ENCODE results near the gene SPO11. TPM values are rescaled to one million over a fixed set of nuclear protein-coding genes. Genes with fewer than 3 reads are reported as not detected.
A peak's percentile ranks its signal among the peaks of the same experiment; 100 is the strongest.

SPO11 gene
- total and polyA plus RNA-seq, 2 of the 4 experiments (the other 2 are of a cell fraction), result not detected

DNA sequence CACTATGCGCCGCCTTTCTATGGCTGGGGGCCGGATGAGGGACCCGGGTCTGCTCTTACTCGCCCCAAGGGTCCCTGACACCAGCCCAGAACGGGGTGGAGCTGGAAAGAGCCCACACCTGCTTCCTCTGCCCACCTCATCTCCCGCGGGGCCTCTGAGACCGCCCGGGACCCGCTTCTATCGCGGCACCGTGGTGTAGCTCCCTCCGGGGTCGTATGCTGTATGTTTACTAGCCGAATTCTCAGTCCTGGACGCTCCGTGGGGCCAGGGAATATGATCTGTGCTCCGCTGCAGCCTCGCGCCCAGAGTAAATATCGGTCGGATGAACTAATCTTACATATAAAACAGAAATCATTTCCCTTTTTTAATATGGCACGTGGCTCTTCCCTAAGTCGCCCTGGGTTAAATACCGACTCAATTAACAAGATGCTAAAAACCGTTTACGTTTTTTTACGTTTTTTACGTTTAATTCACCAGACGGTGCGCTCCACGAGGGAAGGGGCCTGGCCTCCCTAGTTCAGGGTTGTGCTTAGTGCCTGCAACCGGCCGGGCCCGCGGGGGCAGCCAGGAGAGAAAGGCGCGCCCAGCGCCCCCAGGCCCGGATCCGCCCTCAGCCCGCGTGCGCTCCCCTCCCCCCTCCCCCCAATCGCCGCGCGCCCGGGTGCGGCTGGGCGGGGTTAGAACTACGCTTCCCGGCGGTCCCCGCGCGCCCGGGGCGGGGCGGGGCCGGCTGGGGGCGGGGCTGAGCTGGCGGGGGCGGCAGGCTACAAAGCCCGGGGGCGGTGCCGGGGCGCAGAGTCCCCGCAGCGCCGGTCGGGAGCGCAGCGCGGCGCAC is 61.2 kb downstream of the SPO11 start, which contains the start of gene RBM38:
Gene RBM38 (plus strand): TSS at position 793 of the 835 bp plus-strand sequence. CDS start 186 bp downstream, outside the sequence.
- dilution Hi-C loops (cut with HindIII; ENCODE audit: low sequenced_read_pairs, unreplicated experiment), result no loop called here
- H3K14ac ChIP-seq (replicated peaks; ENCODE audit: low read depth, low read length), result 0 out of 2 replicates have a peak within 1 kb of the TSS, but pooled peaks have one; percentile 45
- peak within 1 kb of the TSS; percentile 81 for H3K9ac ChIP-seq (ENCODE audit: low read depth, low read length)
- H2BK5ac ChIP-seq (ENCODE audit: low read depth, low read length, poor library complexity, severe bottlenecking), result no peak within 1 kb of the TSS
- H3K23ac ChIP-seq (ENCODE audit: low read depth, low read length), result peak within 1 kb of the TSS; percentile 66
- 48% methylated on average over 18 of the region's 78 CpGs; no CpG with 5 or more reads in 1 of the 2 experiments for WGBS, 2 experiments (ENCODE audit: extremely low coverage in 2 of 2, insufficient read length in 1 of 2)
- DNase-seq, result peak; percentile 49
- no peaks in the 10 kb centered on the region for H3K9me3 ChIP-seq (ENCODE audit: control insufficient read depth, insufficient read depth, low read length)
- H4K20me1 ChIP-seq (ENCODE audit: insufficient read depth, low read length), result no peaks in the 10 kb centered on the region; the same call in 1 of the 2 replicates
- intact Hi-C loops (cut with micrococcal nuclease), result no loop called here
- H4K8ac ChIP-seq (ENCODE audit: low read depth in 2 of 2, low read length in 2 of 2), result peak within 1 kb of the TSS; percentile 91 to 93
- 0 out of 2 replicates have a peak, but pooled peaks cover 3% of the 10 kb centered on the region for H3K9me1 ChIP-seq (ENCODE audit: insufficient read depth, low read length)
- peak within 1 kb of the TSS; percentile 97 for H2AFZ ChIP-seq (replicated peaks; ENCODE audit: low read length, poor library complexity)
- in situ Hi-C loops (cut with MboI; ENCODE audit: low sequenced_read_pairs), result loop anchor here (25.0 kb wide), 1 partner anchor 1646 kb away; the partner anchor contains the start of genes ATP5F1E and PRELID3B
- no peak within 1 kb of the TSS; the same call in 1 of the 2 replicates for H3K18ac ChIP-seq (ENCODE audit: low read depth, low read length)
- H3K56ac ChIP-seq (ENCODE audit: extremely low read depth, insufficient read depth, low read length), result no peak within 1 kb of the TSS; the same call in 1 of the 2 replicates
- no TSS peak for BruUV-seq (replicated peaks)
- H3K36me3 ChIP-seq (ENCODE audit: control insufficient read depth, insufficient read depth, low read length), result peaks cover 10% of the 10 kb centered on the region
- peak within 1 kb of the TSS; percentile 72 for H3K4ac ChIP-seq (ENCODE audit: low read depth, low read length)
- peak; percentile 96 for ATAC-seq (ENCODE audit: low read depth)
- H3K79me1 ChIP-seq (ENCODE audit: low read depth in 1 of 2, low read length in 2 of 2), result peaks cover 0 to 18% of the 10 kb centered on the region in 2 experiments; a peak in 2 of 4 replicates
- H3K27me3 ChIP-seq (ENCODE audit: control insufficient read depth, insufficient read depth, low read length), result no peaks in the 10 kb centered on the region
- no peak within 1 kb of the TSS for H2BK15ac ChIP-seq (ENCODE audit: low read depth, low read length)
- peak within 1 kb of the TSS; percentile 99 for H3K4me3 ChIP-seq (ENCODE audit: insufficient read depth, low read depth, low read length)
- POLR2A ChIA-PET (ENCODE audit: unreplicated experiment), result no interaction called here
- no peak within 1 kb of the TSS for H2BK120ac ChIP-seq (ENCODE audit: low read depth, low read length)
- peak within 1 kb of the TSS; percentile 30; the same call in 1 of the 2 replicates for H3K27ac ChIP-seq (ENCODE audit: insufficient read depth, low read length)
- no peak within 1 kb of the TSS for H2BK20ac ChIP-seq (ENCODE audit: low read depth, low read length)
- peak within 1 kb of the TSS; percentile 78 for H4K5ac ChIP-seq (ENCODE audit: low read depth, low read length)
- peak within 1 kb of the TSS; percentile 87 for H2AK9ac ChIP-seq (replicated peaks; ENCODE audit: low read depth, low read length, poor library complexity)
- H3K4me1 ChIP-seq (ENCODE audit: control insufficient read depth, insufficient read depth, low read length), result peaks cover 9% of the 10 kb centered on the region
- H2AK5ac ChIP-seq (ENCODE audit: low read depth, low read length), result no peak within 1 kb of the TSS
- H3K4me2 ChIP-seq (ENCODE audit: low read depth, low read length), result peak within 1 kb of the TSS; percentile 98
- H4K91ac ChIP-seq (ENCODE audit: insufficient read depth, low read depth, low read length), result 0 out of 2 replicates have a peak within 1 kb of the TSS, but pooled peaks have one; percentile 48
- CTCF ChIA-PET, result no interaction called here
- TF ChIP-seq RCOR1 (IDR thresholded peaks at IDR 0.05; ENCODE audit: insufficient replicate concordance, low read length) (no peak), MAZ (IDR thresholded peaks at IDR 0.05; ENCODE audit: borderline replicate concordance, low read depth, low read length) (peak; percentile 12; the same call in 1 of the 2 replicates)

All from IMR-90 (cell line).